HEK293T (cell line): Measurements from ENCODE around the gene PYCR2.
A peak's percentile ranks its signal among the peaks of the same experiment; 100 is the strongest.

Experiments used
- CTCF ChIA-PET: fragments of 350-600 bp; formaldehyde crosslinking; extraction: SDS; loops from one replicate; lab custom pipeline; 2021; ENCODE audit warnings: antibody characterized with exemption, inconsistent platforms; lab: Yijun Ruan, JAX
- POLR2A ChIA-PET: fragments of 350-600 bp; formaldehyde crosslinking; extraction: SDS; loops from one replicate; lab custom pipeline; 2020; ENCODE audit warnings: antibody characterized with exemption, inconsistent platforms; lab: Yijun Ruan, JAX
- DNase-seq: peaks from one replicate; pipeline ENCODE4 v3.0.0; 2012; ENCODE audit warnings: mixed read lengths; ENCODE audit errors: extremely low spot score
- ARNT ChIP-seq: fragments of 450-650 bp; IDR thresholded peaks from 2 replicates; pipeline ENCODE4 v1.6.1; 2017; ENCODE audit warnings: mild to moderate bottlenecking
- BHLHE40 ChIP-seq: fragments of 450-650 bp; IDR thresholded peaks from 2 replicates; pipeline ENCODE4 v1.6.1; 2016; ENCODE audit warnings: mild to moderate bottlenecking, moderate library complexity, borderline replicate concordance
- CTBP1 ChIP-seq: fragments of 450-650 bp; IDR thresholded peaks from 2 replicates; pipeline ENCODE4 v1.6.1; 2016; ENCODE audit warnings: borderline replicate concordance
- ELF4 ChIP-seq: fragments of 450-650 bp; IDR thresholded peaks from 2 replicates; pipeline ENCODE4 v1.6.1; 2017; ENCODE audit warnings: antibody characterized with exemption
- FOXA1 ChIP-seq: fragments of 450-650 bp; IDR thresholded peaks from 2 replicates; pipeline ENCODE4 v1.6.1; 2016; ENCODE audit warnings: mild to moderate bottlenecking
- FOXK2 ChIP-seq: fragments of 450-650 bp; IDR thresholded peaks from 2 replicates; pipeline ENCODE4 v1.6.1; 2016; ENCODE audit warnings: mild to moderate bottlenecking
- FOXM1 ChIP-seq: fragments of 450-650 bp; IDR thresholded peaks from 2 replicates; pipeline ENCODE4 v1.6.1; 2017; ENCODE audit warnings: mild to moderate bottlenecking, borderline replicate concordance
- HDGF ChIP-seq: fragments of 450-650 bp; IDR thresholded peaks from 2 replicates; pipeline ENCODE4 v1.6.1; 2017; ENCODE audit warnings: antibody characterized with exemption, borderline replicate concordance
- L3MBTL2 ChIP-seq: fragments of 450-650 bp; conservative IDR thresholded peaks from 2 replicates; pipeline ENCODE4 v1.6.1; 2016; ENCODE audit warnings: mild to moderate bottlenecking
- LEF1 ChIP-seq: fragments of 450-650 bp; IDR thresholded peaks from 2 replicates; pipeline ENCODE4 v1.6.1; 2017; ENCODE audit warnings: mild to moderate bottlenecking, borderline replicate concordance
- NFRKB ChIP-seq: fragments of 450-650 bp; IDR thresholded peaks from 2 replicates; pipeline ENCODE4 v1.6.1; 2016; ENCODE audit warnings: mild to moderate bottlenecking, moderate library complexity
- PKNOX1 ChIP-seq: fragments of 450-650 bp; IDR thresholded peaks from 2 replicates; pipeline ENCODE4 v1.6.1; 2016
- SP1 ChIP-seq: fragments of 450-650 bp; IDR thresholded peaks from 2 replicates; pipeline ENCODE4 v1.6.1; 2017
- SUZ12 ChIP-seq: fragments of 450-650 bp; IDR thresholded peaks from 2 replicates; pipeline ENCODE4 v1.6.1; 2016; ENCODE audit warnings: mild to moderate bottlenecking
- TARDBP ChIP-seq: fragments of 450-650 bp; IDR thresholded peaks from 2 replicates; pipeline ENCODE4 v1.6.1; 2016
- ZNF384 ChIP-seq: fragments of 450-650 bp; IDR thresholded peaks from 2 replicates; pipeline ENCODE4 v1.6.1; 2016

PYCR2 gene

GRCh38 chr1:225885336-225885735 is 38.7 kb downstream of the PYCR2 start:
- ChIA-PET CTCF (no interaction called here), POLR2A (interaction anchor here (1.0 kb wide), 1 partner anchor 108 kb away, joined by 4 read pairs; the partner anchor contains the start of gene SRP9)
- TF ChIP-seq ARNT (no peak), HDGF (no peak), NFRKB (no peak), ZNF384 (no peak), TARDBP (no peak), FOXA1 (no peak), FOXK2 (no peak), CTBP1 (no peak), PKNOX1 (no peak), FOXM1 (no peak), SP1 (no peak), BHLHE40 (no peak), ELF4 (no peak)
- DNase-seq: no peak

GRCh38 chr1:225883616-225884265 is 40.3 kb downstream of the PYCR2 start:
- POLR2A ChIA-PET: interaction anchor here (0.8 to 3.3 kb wide), 12 partner anchors 7 to 179 kb away, joined by 3 to 39 read pairs (median 10); partner anchors contain the start of genes H3-3A, LEFTY2, PYCR2 and SRP9
- TF ChIP-seq SP1 (no peak), ELF4 (no peak), FOXM1 (no peak), LEF1 (no peak), SUZ12 (no peak), ZNF384 (no peak), FOXK2 (no peak), HDGF (no peak), TARDBP (no peak)
- CTCF ChIA-PET: interaction anchor here (0.6 to 1.8 kb wide), 4 partner anchors 10 to 54 kb away, joined by 4 to 5 read pairs (median 4); no protein-coding TSS in a partner anchor
- DNase-seq: no peak

- DNase-seq: peak; percentile 60
- ChIA-PET CTCF (interaction anchor here (0.7 to 2.1 kb wide), 7 partner anchors 10 to 408 kb away, joined by 3 to 11 read pairs (median 4); no protein-coding TSS in a partner anchor), POLR2A (interaction anchor here (0.7 to 3.9 kb wide), 33 partner anchors 8 to 459 kb away, joined by 3 to 39 read pairs (median 4); partner anchors contain the start of genes EPHX1, H3-3A, LEFTY2 and PYCR2)
- TF ChIP-seq L3MBTL2 (peak; percentile 8), FOXA1 (no peak), LEF1 (peak; percentile 66; the same call in 1 of the 2 replicates)
Observed at GRCh38 chr1:225882694-225883615, 41.1 kb downstream of the PYCR2 start.

- TF ChIP-seq L3MBTL2 (peak; percentile 75), ZNF384 (no peak)
- ChIA-PET POLR2A (interaction anchor here (0.7 to 3.9 kb wide), 36 partner anchors 9 to 458 kb away, joined by 3 to 39 read pairs (median 4); partner anchors contain the start of genes EPHX1, H3-3A, LEFTY2 and PYCR2), CTCF (interaction anchor here (0.7 to 2.1 kb wide), 7 partner anchors 11 to 407 kb away, joined by 3 to 11 read pairs (median 3); partner anchors contain the start of gene SRP9)
- DNase-seq: peak; percentile 98
Observed at GRCh38 chr1:225881959-225882693, 41.9 kb downstream of the PYCR2 start, which contains the start of gene TMEM63A. TSS of gene TMEM63A (minus strand) at chr1:225882380. CDS start at chr1:225877580, 4,800 bp downstream.

GRCh38 chr1:225881081-225881958 is 42.7 kb downstream of the PYCR2 start:
- CTCF ChIA-PET: interaction anchor here (0.8 to 2.1 kb wide), 6 partner anchors 11 to 407 kb away, joined by 3 to 11 read pairs (median 4); partner anchors contain the start of gene SRP9
- no peak for TF ChIP-seq ARNT
- no peak for TF ChIP-seq PKNOX1
- TF ChIP-seq FOXK2: no peak
- no peak for TF ChIP-seq TARDBP
- no peak for TF ChIP-seq FOXA1
- TF ChIP-seq ELF4: no peak
- TF ChIP-seq NFRKB: no peak
- TF ChIP-seq ZNF384: no peak
- no peak for TF ChIP-seq CTBP1
- no peak for TF ChIP-seq SP1
- TF ChIP-seq LEF1: no peak
- no peak for TF ChIP-seq BHLHE40
- no peak for TF ChIP-seq FOXM1
- no peak for TF ChIP-seq SUZ12
- TF ChIP-seq L3MBTL2: no peak
- no peak for TF ChIP-seq HDGF
- POLR2A ChIA-PET: interaction anchor here (1.0 to 3.9 kb wide), 23 partner anchors 9 to 358 kb away, joined by 3 to 39 read pairs (median 4); partner anchors contain the start of genes H3-3A, LEFTY2, PYCR2 and SDE2
- DNase-seq: no peak
